K562 (cell line): ENCODE results near the gene CHD5. TPM values are rescaled to one million over a fixed set of nuclear protein-coding genes. Genes with fewer than 3 reads are reported as not detected.

Experiments used
- ATAC-seq: fragments of 200-7000 bp; cut with Tn5 transposase; 3 replicates; pipeline ENCODE4 v1.9.1; 2020; ENCODE audit warnings: moderate library complexity
- BruUV-seq: library from RNA; stranded (reverse); fragments of 400-500 nt; replicated peaks from 2 replicates; lab custom pipeline; 2021; lab: Mats Ljungman, UMichigan
- CTCF ChIA-PET: fragments of 300-600 bp; formaldehyde crosslinking; extraction: SDS; loops from one replicate; lab custom pipeline; 2021; ENCODE audit warnings: low intra/inter-chr PET ratio; lab: Yijun Ruan, JAX
- POLR2A ChIA-PET: fragments of 300-600, 350-650 bp; sonication (Branson Sonifier 250); formaldehyde crosslinking; extraction: SDS; loops from one replicate; lab custom pipeline; 2021; ENCODE audit warnings: antibody characterized with exemption, inconsistent platforms; lab: Yijun Ruan, JAX
- DNase-seq, 4 experiments: peaks; one replicate each; pipeline versions ENCODE4 v3.0.0 to v3.0.0-alpha.2; 2011 to 2018; ENCODE audit warnings: low spot score in 3 of 4, mixed read lengths in 3 of 4; ENCODE audit errors: extremely low read depth in 1 of 4
- FAIRE-seq: peaks from 2 replicates; lab custom pipeline; 2011; peaks lifted over from hg19 to GRCh38; lab: Jason Lieb, UNC
- H2AFZ ChIP-seq: 2 replicates; pipeline ENCODE4 v1.6.0; 2011; ENCODE audit warnings: low read depth, low read length, control low read depth, inconsistent platforms
- H3K27ac ChIP-seq: fragments of 200-600 bp; 3 replicates; pipeline ENCODE4 v1.8.0; 2011; ENCODE audit warnings: low read depth, mild to moderate bottlenecking, control low read depth, inconsistent platforms, low read length, moderate library complexity, mixed read lengths; ENCODE audit errors: extremely low read depth
- H3K27me3 ChIP-seq, 2 experiments: fragments of 300-600 bp in 1 of 2; 2 replicates in 1 of 2; 3 replicates in 1 of 2; pipeline versions ENCODE4 v1.6.0 to v1.8.0; 2011; ENCODE audit warnings: inconsistent platforms in 2 of 2, low read length in 2 of 2, mild to moderate bottlenecking in 1 of 2, mixed read lengths in 1 of 2, moderate library complexity in 1 of 2; ENCODE audit not compliant: control insufficient read depth in 2 of 2, insufficient read depth in 2 of 2
- H3K36me3 ChIP-seq: fragments of 300-600 bp; 3 replicates; pipeline ENCODE4 v1.8.0; 2011; ENCODE audit warnings: mild to moderate bottlenecking, low read length, inconsistent platforms; ENCODE audit not compliant: control insufficient read depth, insufficient read depth
- H3K4me1 ChIP-seq, 2 experiments: fragments of 200-600 bp in 1 of 2; replicated peaks in 1 of 2; 2 replicates in 1 of 2; 3 replicates in 1 of 2; pipeline versions ENCODE4 v1.5.1 to v1.8.0; 2011; ENCODE audit warnings: inconsistent platforms in 2 of 2, low read length in 2 of 2, mild to moderate bottlenecking in 1 of 2, mixed read lengths in 1 of 2, moderate library complexity in 1 of 2; ENCODE audit not compliant: control insufficient read depth in 2 of 2, insufficient read depth in 2 of 2
- H3K4me2 ChIP-seq: 2 replicates; pipeline ENCODE4 v1.6.1; 2011; ENCODE audit warnings: low read length, control low read depth, inconsistent platforms, mixed read lengths; ENCODE audit not compliant: insufficient read depth
- H3K4me3 ChIP-seq: fragments of 200-600 bp; sonication (generic), shearing (Covaris generic); 2 replicates; pipeline ENCODE4 v1.5.1; 2016; ENCODE audit warnings: control low read depth, inconsistent platforms
- H3K79me2 ChIP-seq: fragments of 200-600 bp; 3 replicates; pipeline ENCODE4 v1.8.0; 2011; ENCODE audit warnings: low read length, inconsistent platforms; ENCODE audit not compliant: control insufficient read depth, insufficient read depth
- H3K9ac ChIP-seq, 2 experiments: 2 replicates each; pipeline versions ENCODE4 v1.6.0 to v1.6.1; 2011; ENCODE audit warnings: low read depth in 2 of 2, low read length in 2 of 2, control low read depth in 1 of 2, inconsistent platforms in 1 of 2, mild to moderate bottlenecking in 1 of 2, mixed read lengths in 1 of 2; ENCODE audit not compliant: insufficient read depth in 1 of 2
- H3K9me1 ChIP-seq: one replicate; pipeline ENCODE4 v1.6.0; 2011; ENCODE audit warnings: inconsistent platforms, mild to moderate bottlenecking, low read length, moderate library complexity; ENCODE audit not compliant: control insufficient read depth, insufficient read depth
- H3K9me3 ChIP-seq: replicated peaks from 2 replicates; pipeline ENCODE4 v1.5.1; 2011; ENCODE audit warnings: low read depth, low read length, inconsistent platforms; ENCODE audit not compliant: control insufficient read depth, insufficient read depth
- H4K20me1 ChIP-seq: replicated peaks from 2 replicates; pipeline ENCODE4 v1.6.1; 2011; ENCODE audit warnings: low read length, inconsistent platforms, mixed read lengths; ENCODE audit not compliant: control insufficient read depth, insufficient read depth
- CBFA2T2 ChIP-seq: fragments of 450-650 bp; conservative IDR thresholded peaks from 2 replicates; pipeline ENCODE4 v1.6.1; 2017; ENCODE audit warnings: mild to moderate bottlenecking
- E2F3 ChIP-seq: fragments of 250-450 bp; sonication (Bioruptor Pico); IDR thresholded peaks from 2 replicates; pipeline ENCODE4 v1.4.0; 2020; ENCODE audit warnings: mild to moderate bottlenecking
- EHMT2 ChIP-seq: fragments of 450-650 bp; IDR thresholded peaks from 2 replicates; pipeline ENCODE4 v1.6.1; 2018; ENCODE audit warnings: antibody characterized with exemption
- NFE2L1 ChIP-seq: fragments of 450-650 bp; IDR thresholded peaks from 2 replicates; pipeline ENCODE4 v1.6.1; 2016; ENCODE audit warnings: missing genetic modification characterization, low read depth, mild to moderate bottlenecking, missing compliant biosample characterization, moderate library complexity, borderline replicate concordance
- TAF1 ChIP-seq: IDR thresholded peaks from 2 replicates; pipeline ENCODE4 v1.6.1; 2011; ENCODE audit warnings: mild to moderate bottlenecking, low read length, moderate library complexity; ENCODE audit not compliant: insufficient read depth, control insufficient read depth, severe bottlenecking; ENCODE audit errors: extremely low read depth
- ZKSCAN3 ChIP-seq: fragments of 250-450 bp; sonication (Bioruptor Pico); IDR thresholded peaks from 2 replicates; pipeline ENCODE4 v1.4.0; 2020
- WGBS: fragments of 100-300 bp; shearing (Covaris generic); methylation state at CpG from one replicate; pipeline ENCODE4 v1.1.6; 2016; ENCODE audit warnings: low coverage, mixed read lengths; ENCODE audit not compliant: insufficient coverage; ENCODE audit errors: missing lambda C conversion rate; 5-methylcytosine and 5-hydroxymethylcytosine counted together
- in situ Hi-C: fragments of 300-500 bp; cut with MboI; formaldehyde crosslinking; loops from 4 replicates; pipeline ENCODE4 v1.15.0; 2018; ENCODE audit warnings: inconsistent platforms, mixed read lengths
- intact Hi-C: fragments of 100-400 bp; cut with micrococcal nuclease; formaldehyde crosslinking; loops from 2 replicates; pipeline ENCODE4 v1.14.2; 2022
- polyA plus RNA-seq, 8 experiments: library from polyadenylated mRNA; depleted of rRNA in 4 of 8; stranded (reverse) in 5 of 8; unstranded in 3 of 8; fragments of >200 nt; fragmentation: Nextera tagmentation in 2 of 8; fragmentation: Illumina TruSeq in 1 of 8; extraction: Ambion mirVana in 2 of 8; extraction: Trizol in 1 of 8; gene quantifications; 2 replicates each; pipeline versions ENCODE4 v1.2.1 to v1.2.3, GENCODE V29; 2011 to 2014; ENCODE audit warnings: inconsistent platforms in 1 of 8, missing spikeins in 1 of 8
- total RNA-seq, 7 experiments: library from RNA; depleted of rRNA in 6 of 7; stranded (reverse); fragments of >200 nt in 6 of 7; fragmentation: Illumina TruSeq in 2 of 7; extraction: Trizol in 2 of 7; gene quantifications; 2 replicates each; pipeline versions ENCODE4 v1.2.1 to v1.2.3, GENCODE V29; 2011 to 2021; ENCODE audit warnings: low replicate concordance in 1 of 7
- TF ChIP-seq, protein P1 (sequence below): fragments of 250-450 bp; sonication (Bioruptor Pico); IDR thresholded peaks from 2 replicates; pipeline ENCODE4 v1.8.0; 2022; ENCODE audit warnings: inconsistent platforms
- TF ChIP-seq, protein P2 (sequence below): IDR thresholded peaks from 3 replicates; pipeline ENCODE4 v1.6.1; 2011; ENCODE audit warnings: borderline replicate concordance, mild to moderate bottlenecking; ENCODE audit not compliant: insufficient read length, insufficient read depth

Gene CHD5
- total and polyA plus RNA-seq, 9 of the 15 experiments (the other 6 are each of a cell fraction or from before 2014, with no cell fraction given) = 0.03 to 0.52 (median 0.11) TPM; not detected in 2

DNA sequence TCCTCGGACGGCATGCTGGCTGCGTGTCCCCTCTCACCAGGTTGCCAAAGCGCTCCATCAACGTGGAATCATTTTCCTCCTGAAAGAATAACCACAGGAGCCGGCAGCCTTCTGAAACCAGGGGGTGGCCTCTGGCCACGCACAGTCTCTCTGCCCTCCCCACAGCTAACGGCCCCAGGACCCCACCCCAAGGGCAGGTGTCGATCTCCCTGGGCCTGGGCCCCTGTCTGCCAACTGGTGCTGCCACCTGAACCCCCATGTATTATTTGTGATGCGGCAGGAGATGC is 88.4 kb downstream of the CHD5 start:
- CTCF ChIA-PET = no interaction called here
- FAIRE-seq = no peak

More for the DNA sequence above, 88.4 kb downstream of the CHD5 start:
- H3K79me2 ChIP-seq = no peaks in the 10 kb centered on the region
- intact Hi-C loops = no loop called here
- POLR2A ChIA-PET = interaction anchor here (0.6 to 1.7 kb wide), 2 partner anchors 9 to 477 kb away, joined by 3 to 5 read pairs; no protein-coding TSS in a partner anchor
- DNase-seq = no peak
- H3K36me3 ChIP-seq = no peaks in the 10 kb centered on the region
- no peak for TF ChIP-seq E2F3 (CRISPR knock-in tag)
- no peak for TF ChIP-seq TAF1
- no peak for TF ChIP-seq CBFA2T2
- TF ChIP-seq, protein P1, sequence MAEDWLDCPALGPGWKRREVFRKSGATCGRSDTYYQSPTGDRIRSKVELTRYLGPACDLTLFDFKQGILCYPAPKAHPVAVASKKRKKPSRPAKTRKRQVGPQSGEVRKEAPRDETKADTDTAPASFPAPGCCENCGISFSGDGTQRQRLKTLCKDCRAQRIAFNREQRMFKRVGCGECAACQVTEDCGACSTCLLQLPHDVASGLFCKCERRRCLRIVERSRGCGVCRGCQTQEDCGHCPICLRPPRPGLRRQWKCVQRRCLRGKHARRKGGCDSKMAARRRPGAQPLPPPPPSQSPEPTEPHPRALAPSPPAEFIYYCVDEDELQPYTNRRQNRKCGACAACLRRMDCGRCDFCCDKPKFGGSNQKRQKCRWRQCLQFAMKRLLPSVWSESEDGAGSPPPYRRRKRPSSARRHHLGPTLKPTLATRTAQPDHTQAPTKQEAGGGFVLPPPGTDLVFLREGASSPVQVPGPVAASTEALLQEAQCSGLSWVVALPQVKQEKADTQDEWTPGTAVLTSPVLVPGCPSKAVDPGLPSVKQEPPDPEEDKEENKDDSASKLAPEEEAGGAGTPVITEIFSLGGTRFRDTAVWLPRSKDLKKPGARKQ = no peak
- TF ChIP-seq ZKSCAN3 (CRISPR knock-in tag) = no peak
- TF ChIP-seq, protein P2, sequence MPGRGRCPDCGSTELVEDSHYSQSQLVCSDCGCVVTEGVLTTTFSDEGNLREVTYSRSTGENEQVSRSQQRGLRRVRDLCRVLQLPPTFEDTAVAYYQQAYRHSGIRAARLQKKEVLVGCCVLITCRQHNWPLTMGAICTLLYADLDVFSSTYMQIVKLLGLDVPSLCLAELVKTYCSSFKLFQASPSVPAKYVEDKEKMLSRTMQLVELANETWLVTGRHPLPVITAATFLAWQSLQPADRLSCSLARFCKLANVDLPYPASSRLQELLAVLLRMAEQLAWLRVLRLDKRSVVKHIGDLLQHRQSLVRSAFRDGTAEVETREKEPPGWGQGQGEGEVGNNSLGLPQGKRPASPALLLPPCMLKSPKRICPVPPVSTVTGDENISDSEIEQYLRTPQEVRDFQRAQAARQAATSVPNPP = no peak
- no peak for TF ChIP-seq EHMT2
- TF ChIP-seq NFE2L1 (tag) = no peak
- TF ChIP-seq, all 486 proteins: peak for 0
- under 1% methylated on average over 10 of the region's 10 CpGs for WGBS
- no peaks in the 10 kb centered on the region for H3K9me1 ChIP-seq
- H3K9me3 ChIP-seq = no peaks in the 10 kb centered on the region
- no peak overlapping the region for H3K27ac ChIP-seq
- H3K4me2 ChIP-seq = no peak overlapping the region
- no peak overlapping the region for H3K9ac ChIP-seq
- no peak overlapping the region for H2AFZ ChIP-seq
- in situ Hi-C loops = no loop called here
- peaks cover 43 to 77% of the 10 kb centered on the region in 2 experiments for H3K27me3 ChIP-seq
- H4K20me1 ChIP-seq = peaks cover 27% of the 10 kb centered on the region
- BruUV-seq = no TSS peak
- H3K4me1 ChIP-seq = peaks cover 0 to 32% of the 10 kb centered on the region in 2 experiments; a peak in 2 of 5 replicates
- ATAC-seq = no peak
- no peak overlapping the region for H3K4me3 ChIP-seq
